Motor neuron (in vitro differentiated cells): ENCODE data around the gene CFAP46. TPM values are rescaled to one million over a fixed set of nuclear protein-coding genes. Genes with fewer than 3 reads are reported as not detected.
"Not testable (repeated sequence)": the region's sequence is repeated elsewhere in the genome, so short reads cannot be mapped to it uniquely, and the experiment has no call there.

Source experiments
- ATAC-seq, 8 experiments: fragments of 200-7000 bp; cut with Tn5 transposase; replicated peaks in 6 of 8; 2 replicates each; pipeline ENCODE4 v1.8.0; 2021; ENCODE audit warnings: mild to moderate bottlenecking in 8 of 8, moderate library complexity in 8 of 8
- H3K27ac ChIP-seq, 2 donors: fragments of 250-450 bp; sonication (Bioruptor Pico); 2 replicates each; pipeline ENCODE4 v1.9.0; 2021; ENCODE audit warnings: antibody characterized with exemption in 2 of 2, mild to moderate bottlenecking in 2 of 2, moderate library complexity in 1 of 2
- H3K4me1 ChIP-seq, 2 donors: fragments of 250-450 bp; sonication (Bioruptor Pico); replicated peaks in 1 of 2; 2 replicates each; pipeline ENCODE4 v1.6.1; 2021; ENCODE audit warnings: antibody characterized with exemption in 2 of 2, mild to moderate bottlenecking in 2 of 2, moderate library complexity in 1 of 2
- H3K4me3 ChIP-seq, 5 donors: fragments of 250-450 bp; sonication (Bioruptor Pico); 2 replicates each; pipeline ENCODE4 v1.9.0; 2021; ENCODE audit warnings: antibody characterized with exemption in 5 of 5, mild to moderate bottlenecking in 5 of 5, moderate library complexity in 4 of 5
- WGBS, 10 experiments: fragments of 450-650 bp; shearing (Covaris generic); methylation state at CpG; one replicate each; pipeline ENCODE4 v1.0.0; 2022; 5-methylcytosine and 5-hydroxymethylcytosine counted together
- in situ Hi-C, 9 experiments: fragments of 400-800 bp; cut with MboI; loops; one replicate each; pipeline ENCODE4 v1.15.0; 2021; ENCODE audit warnings: low sequenced_read_pairs in 9 of 9, low pct_unique_long_range_greater_than_20kb in 2 of 9; ENCODE audit not compliant: unreplicated experiment in 9 of 9
- total RNA-seq, 8 experiments: library from RNA; unstranded; fragments of 300-600 nt; gene quantifications; 2 replicates each; pipeline versions ENCODE4 v1.2.3 to v1.2.4, GENCODE V29; 2022

Gene CFAP46
- total RNA-seq, 8 experiments from 2014 or later: 1.2 to 15.5 (median 2.7) TPM

DNA sequence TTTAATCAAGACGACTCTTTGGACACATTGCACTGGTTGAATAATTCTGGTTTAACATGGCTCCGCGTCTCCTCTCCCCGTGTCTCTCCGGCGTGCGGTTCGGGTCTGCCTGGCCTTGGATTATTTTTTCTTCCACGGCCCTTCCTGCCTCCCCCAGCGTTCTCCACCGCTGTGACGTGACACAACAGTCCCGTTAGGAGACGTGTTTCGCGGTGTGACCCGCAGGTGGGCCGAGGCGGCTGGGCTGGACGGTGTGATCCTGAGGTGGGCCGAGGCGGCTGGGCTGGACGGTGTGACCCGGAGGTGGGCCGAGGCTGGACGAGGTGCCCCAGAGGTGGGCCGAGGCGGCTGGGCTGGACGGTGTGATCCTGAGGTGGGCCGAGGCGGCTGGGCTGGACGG, 144.4 kb downstream of the CFAP46 start:
- in situ Hi-C loops: loop anchor here in 1 of 9 experiments (25.0 kb wide), 1 partner anchor 136 kb away; no protein-coding TSS in a partner anchor
- H3K4me1 ChIP-seq: peaks cover 28 to 34% of the 10 kb centered on the region in 2 donors
- WGBS, 10 experiments: 58 to 98% (median 87%) methylated on average over 2 to 14 of the region's 32 CpGs; no CpG with 5 or more reads in 1 of the 10 experiments
- H3K27ac ChIP-seq, ATAC-seq, H3K4me3 ChIP-seq: not testable (repeated sequence)

DNA sequence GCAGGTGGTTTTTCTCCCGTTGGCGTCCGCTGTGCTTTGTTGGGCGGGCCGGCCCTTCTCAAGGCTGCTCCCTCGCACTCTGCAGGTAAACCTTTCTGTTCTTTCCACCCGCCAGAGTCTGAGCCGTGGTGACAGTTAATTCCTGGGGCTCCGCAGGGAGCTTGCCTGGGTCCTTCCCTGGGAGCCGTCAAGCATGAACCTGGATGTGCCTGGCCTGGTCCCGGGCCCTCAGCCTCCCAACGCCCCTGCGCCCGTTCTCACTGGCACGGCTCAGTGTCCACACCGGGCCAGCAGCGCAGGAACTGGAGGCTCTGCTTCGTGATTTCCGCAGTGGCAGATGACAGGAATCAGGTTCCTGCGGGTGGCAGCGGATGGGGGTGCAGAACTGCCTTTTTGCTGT, 145.5 kb downstream of the CFAP46 start:
- peaks cover 22 to 30% of the 10 kb centered on the region in 2 donors for H3K4me1 ChIP-seq
- H3K4me3 ChIP-seq: no peak overlapping the region
- H3K27ac ChIP-seq: no peak overlapping the region
- WGBS, 10 experiments: 20 to 100% (median 70%) methylated on average over 1 to 5 of the region's 21 CpGs; no CpG with 5 or more reads in 5 of the 10 experiments
- in situ Hi-C loops: loop anchor here in 1 of 9 experiments (25.0 kb wide), 1 partner anchor 135 kb away; no protein-coding TSS in a partner anchor
- no peak for ATAC-seq

- Histone ChIP-seq H3K4me3 (no peak overlapping the region), H3K4me1 (peaks cover 18 to 29% of the 10 kb centered on the region in 2 donors), H3K27ac (peak overlapping the region in 1 of 2 donors; percentile 37)
- peak; percentile 15 to 79 (median 72) for ATAC-seq
- in situ Hi-C loops: loop anchor here in 1 of 9 experiments (25.0 kb wide), 1 partner anchor 132 kb away; no protein-coding TSS in a partner anchor
- WGBS, 10 experiments: 30% methylated on average over 2 of the region's 57 CpGs; no CpG with 5 or more reads in 9 of the 10 experiments
These were observed 148.2 kb downstream of the CFAP46 start for GRCh38 chr10:132793871-132794849.

GRCh38 chr10:132793213-132793612, 149.2 kb downstream of the CFAP46 start:
- H3K4me1 ChIP-seq: peaks cover 22 to 38% of the 10 kb centered on the region in 2 donors
- H3K4me3 ChIP-seq: no peak overlapping the region
- no peak for ATAC-seq
- in situ Hi-C loops: loop anchor here in 1 of 9 experiments (25.0 kb wide), 1 partner anchor 131 kb away; no protein-coding TSS in a partner anchor
- peak overlapping the region in 1 of 2 donors; percentile 48 for H3K27ac ChIP-seq
- 100% methylated on average over 2 of the region's 9 CpGs; no CpG with 5 or more reads in 9 of the 10 experiments for WGBS, 10 experiments

DNA sequence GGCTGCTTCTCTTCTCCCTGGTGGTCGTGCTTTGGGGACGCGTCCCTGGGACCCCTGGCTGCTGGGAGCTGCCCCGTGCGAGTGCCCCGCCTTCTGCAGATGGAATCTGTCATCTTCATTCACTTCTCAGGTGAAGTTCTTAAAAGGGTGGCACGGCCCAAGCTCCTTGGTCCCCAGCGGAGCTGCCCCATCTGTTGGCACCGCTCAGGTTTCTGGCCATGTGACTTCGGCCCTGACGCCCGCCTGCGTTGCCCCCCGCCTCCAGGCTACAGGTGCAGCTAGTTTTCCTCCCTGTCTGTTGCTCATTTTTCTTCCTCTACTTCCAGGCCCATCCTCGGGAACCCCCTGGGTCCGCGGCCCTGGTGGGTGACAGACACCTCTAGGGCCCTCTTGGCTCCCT, 149.6 kb downstream of the CFAP46 start:
- Histone ChIP-seq H3K4me3 (no peak overlapping the region), H3K4me1 (peaks cover 26 to 42% of the 10 kb centered on the region in 2 donors), H3K27ac (no peak overlapping the region)
- 33 to 100% (median 81%) methylated on average over 1 to 5 of the region's 17 CpGs; no CpG with 5 or more reads in 6 of the 10 experiments for WGBS, 10 experiments
- in situ Hi-C loops: loop anchor here in 1 of 9 experiments (25.0 kb wide), 1 partner anchor 130 kb away; no protein-coding TSS in a partner anchor
- ATAC-seq: no peak

GRCh38 chr10:132792099-132792498, 150.3 kb downstream of the CFAP46 start:
- H3K4me3 ChIP-seq, ATAC-seq, H3K27ac ChIP-seq: not testable (repeated sequence)
- in situ Hi-C loops: loop anchor here in 1 of 9 experiments (25.0 kb wide), 1 partner anchor 130 kb away; no protein-coding TSS in a partner anchor
- 80% methylated on average over 4 of the region's 33 CpGs; no CpG with 5 or more reads in 9 of the 10 experiments for WGBS, 10 experiments
- peaks cover 26 to 49% of the 10 kb centered on the region in 2 donors for H3K4me1 ChIP-seq

DNA sequence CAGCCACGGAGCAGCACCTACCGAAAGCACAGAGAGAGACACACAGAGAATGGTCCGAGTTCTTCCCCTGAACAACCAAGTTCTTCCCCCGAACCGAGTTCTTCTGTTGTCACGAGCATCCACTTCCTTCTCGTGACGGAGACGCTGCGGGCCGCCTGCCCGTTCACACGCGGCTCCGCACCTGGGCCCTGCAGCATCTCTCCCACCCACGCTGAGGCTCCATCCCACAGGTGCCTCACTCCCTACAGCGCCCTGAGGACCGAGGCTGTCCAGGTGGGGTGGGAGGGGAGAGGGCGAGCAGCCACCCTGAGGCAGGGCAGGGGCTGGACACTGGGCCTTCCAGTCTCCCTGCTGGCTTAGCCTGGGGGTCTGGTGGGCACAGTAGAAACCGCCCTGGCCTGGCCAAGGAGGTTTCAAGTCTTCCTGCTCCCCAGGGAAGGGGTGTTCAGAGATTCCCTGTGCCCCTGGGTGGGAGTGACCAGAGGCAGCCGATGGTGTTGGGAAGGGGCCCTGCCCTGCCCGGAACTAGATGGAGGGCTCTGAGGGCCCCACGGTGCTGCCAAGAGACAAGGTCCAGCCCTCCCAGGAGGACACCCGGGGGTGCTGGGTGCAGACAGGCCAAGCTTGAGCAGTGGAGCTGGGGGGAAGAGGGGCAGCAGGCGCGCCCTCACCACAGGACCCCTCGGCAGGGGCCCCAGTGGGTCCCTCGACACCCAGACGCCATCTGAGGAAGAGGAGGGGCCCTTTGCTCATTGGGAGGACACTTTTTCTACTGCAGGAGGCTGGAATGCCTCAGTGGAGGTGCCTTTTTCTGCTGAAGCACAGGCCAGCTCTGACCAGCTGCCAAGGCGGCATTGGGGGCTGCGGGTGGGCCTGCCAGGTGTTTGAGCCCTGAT, 151.2 kb downstream of the CFAP46 start:
- 0 to 83% (median 65%) methylated on average over 1 to 6 of the region's 31 CpGs; no CpG with 5 or more reads in 6 of the 10 experiments for whole genome bisulfite sequencing, 10 experiments
- H3K27ac ChIP-seq: no peak overlapping the region
- no peak for ATAC-seq
- no peak overlapping the region for H3K4me3 ChIP-seq
- peaks cover 28 to 49% of the 10 kb centered on the region in 2 donors for H3K4me1 ChIP-seq
- in situ Hi-C loops: loop anchor here in 1 of 9 experiments (25.0 kb wide), 1 partner anchor 129 kb away; no protein-coding TSS in a partner anchor

DNA sequence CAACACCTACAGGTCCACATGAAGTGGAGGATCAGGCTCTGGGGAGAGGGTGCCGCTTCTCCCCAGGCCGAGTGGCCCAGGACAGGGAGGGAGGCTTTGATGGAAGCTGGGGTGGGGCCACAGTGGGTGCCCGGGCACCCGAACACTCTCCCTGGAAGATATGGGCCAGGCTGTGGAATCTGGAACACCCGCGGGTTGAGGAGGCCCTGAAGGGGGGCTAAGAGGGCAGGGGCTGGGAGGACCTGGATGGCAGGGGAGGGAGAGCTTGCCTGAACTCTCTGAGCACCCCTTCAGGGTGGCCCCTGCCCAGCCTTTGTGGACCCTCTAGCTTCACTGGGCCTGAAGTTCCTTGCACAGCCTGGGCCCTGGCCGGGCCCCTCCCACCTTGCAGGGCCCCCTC, 151.9 kb downstream of the CFAP46 start:
- in situ Hi-C loops: loop anchor here in 1 of 9 experiments (25.0 kb wide), 1 partner anchor 128 kb away; no protein-coding TSS in a partner anchor
- Histone ChIP-seq H3K4me3 (no peak overlapping the region), H3K4me1 (peaks cover 29 to 46% of the 10 kb centered on the region in 2 donors), H3K27ac (no peak overlapping the region)
- WGBS, 10 experiments: 0 to 100% methylated on average over 1 of the region's 7 CpGs; no CpG with 5 or more reads in 8 of the 10 experiments
- ATAC-seq: no peak

DNA sequence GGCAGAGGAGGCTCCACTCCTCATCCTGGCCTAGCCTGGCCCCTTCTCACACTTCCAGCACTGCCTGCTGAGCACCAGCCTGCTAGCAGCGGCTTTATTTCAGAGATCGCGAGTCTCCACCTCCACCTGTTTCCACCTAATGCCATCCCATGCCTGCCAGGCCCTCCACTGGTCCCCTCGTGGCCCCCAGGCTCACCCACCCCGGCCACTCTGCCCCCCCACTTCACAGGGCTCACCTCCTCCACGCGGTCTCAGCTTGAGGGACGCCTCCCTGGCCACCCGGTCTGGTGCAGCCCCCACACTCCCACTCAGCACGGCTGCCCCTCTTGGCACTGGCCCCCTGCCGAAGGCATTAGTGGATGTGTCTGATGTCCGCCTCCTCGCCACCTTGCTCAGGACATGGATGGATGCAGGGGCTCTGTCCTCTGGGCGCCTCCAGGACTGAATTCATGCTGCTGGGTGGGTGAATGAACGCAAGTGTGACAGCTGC, 152.7 kb downstream of the CFAP46 start:
- peaks cover 25 to 47% of the 10 kb centered on the region in 2 donors for H3K4me1 ChIP-seq
- in situ Hi-C loops: loop anchor here in 1 of 9 experiments (25.0 kb wide), 1 partner anchor 127 kb away; no protein-coding TSS in a partner anchor
- no peak for ATAC-seq
- no peak overlapping the region for H3K27ac ChIP-seq
- no peak overlapping the region for H3K4me3 ChIP-seq
- 90 to 100% methylated on average over 1 to 4 of the region's 15 CpGs; no CpG with 5 or more reads in 8 of the 10 experiments for WGBS, 10 experiments

DNA sequence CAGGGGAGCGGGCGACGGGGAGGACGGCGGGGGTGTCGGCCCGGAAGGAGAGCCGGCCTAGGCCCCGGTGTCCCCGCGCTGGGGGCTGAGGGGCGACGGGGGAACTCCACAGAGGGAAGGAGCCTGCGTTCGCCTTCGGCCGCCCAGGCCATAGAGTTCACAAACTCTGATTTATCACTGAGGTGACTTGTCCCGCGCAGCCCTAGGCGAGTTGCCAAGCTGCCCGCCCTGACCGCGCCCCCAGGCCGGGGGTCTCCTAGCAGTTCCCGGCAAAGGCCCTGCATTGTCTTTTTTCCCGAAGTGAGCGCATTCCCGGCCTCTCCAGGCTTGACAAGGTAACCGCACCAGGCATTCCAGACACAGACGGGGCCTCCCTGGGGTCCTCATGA, 153.5 kb downstream of the CFAP46 start:
- Histone ChIP-seq H3K27ac (no peak overlapping the region), H3K4me3 (peak overlapping the region in 2 of 5 donors; percentile 14 to 24), H3K4me1 (peaks cover 21 to 49% of the 10 kb centered on the region in 2 donors)
- ATAC-seq: peak in 1 of 8 experiments; percentile 4
- in situ Hi-C loops: loop anchor here in 1 of 9 experiments (25.0 kb wide), 1 partner anchor 127 kb away; no protein-coding TSS in a partner anchor
- 0 to 13% (median 7%) methylated on average over 2 to 3 of the region's 30 CpGs; no CpG with 5 or more reads in 7 of the 10 experiments for WGBS, 10 experiments

GRCh38 chr10:132788180-132788830, 154.1 kb downstream of the CFAP46 start:
- peak; percentile 12 to 60 (median 47) for ATAC-seq
- Histone ChIP-seq H3K27ac (no peak overlapping the region), H3K4me1 (peaks cover 18 to 49% of the 10 kb centered on the region in 2 donors), H3K4me3 (peak overlapping the region in 3 of 5 donors; percentile 14 to 24 (median 14))
- WGBS, 10 experiments: no CpG with 5 or more reads among the region's 79 CpGs
- in situ Hi-C loops: loop anchor here in 1 of 9 experiments (25.0 kb wide), 1 partner anchor 126 kb away; no protein-coding TSS in a partner anchor
